ENCODE measurements around the gene HP. TPM values are rescaled to one million over a fixed set of nuclear protein-coding genes. Genes with fewer than 3 reads are reported as not detected.

HP gene
- total RNA-seq, 4 donors from 2014 or later: 1.1 to 6.1 (median 1.3) TPM; not detected in 1

GRCh38 chr16:72018470-72018869, 35.8 kb upstream of the HP start:
- 94% methylated on average over 9 of the region's 9 CpGs for WGBS
- no peak overlapping the region for H3K4me3 ChIP-seq
- intact Hi-C loops (cut with DNase I): no loop called here
- peaks cover 4 to 88% (median 64%) of the 10 kb centered on the region in 4 donors for H3K36me3 ChIP-seq
- no peaks in the 10 kb centered on the region for H3K27me3 ChIP-seq
- no peak overlapping the region for H3K27ac ChIP-seq (replicated peaks in 1 of 4)
- DNase-seq (ENCODE audit: extremely low spot score): no peak
- TF ChIP-seq POLR2AphosphoS5 (IDR thresholded peaks at IDR 0.05): no peak
- no peak for TF ChIP-seq POLR2A (IDR thresholded peaks at IDR 0.05; ENCODE audit: low read depth)
- no peak for TF ChIP-seq EP300 (IDR thresholded peaks at IDR 0.05)
- no peak for TF ChIP-seq CTCF (IDR thresholded peaks at IDR 0.05)
- H3K9me3 ChIP-seq: no peaks in the 10 kb centered on the region
- H3K4me1 ChIP-seq: peaks cover 0 to 12% (median 0%) of the 10 kb centered on the region in 4 donors

- Histone ChIP-seq H3K27me3 (no peaks in the 10 kb centered on the region), H3K36me3 (peaks cover 10 to 98% (median 78%) of the 10 kb centered on the region in 4 donors), H3K9me3 (no peaks in the 10 kb centered on the region), H3K4me3 (no peak overlapping the region), H3K4me1 (no peaks in the 10 kb centered on the region), H3K27ac (replicated peaks in 1 of 4) (no peak overlapping the region)
- intact Hi-C loops (cut with DNase I): no loop called here
- no peak for DNase-seq (ENCODE audit: extremely low spot score)
- TF ChIP-seq CTCF (IDR thresholded peaks at IDR 0.05): peak in 1 of 3 experiments; percentile 19
- TF ChIP-seq EP300 (IDR thresholded peaks at IDR 0.05): no peak
- whole genome bisulfite sequencing: 76% methylated on average over 14 of the region's 15 CpGs
Observed at GRCh38 chr16:72021043-72021442, 33.3 kb upstream of the HP start.

- Histone ChIP-seq H3K4me1 (no peaks in the 10 kb centered on the region), H3K36me3 (peaks cover 11 to 96% (median 78%) of the 10 kb centered on the region in 4 donors), H3K27me3 (no peaks in the 10 kb centered on the region), H3K27ac (replicated peaks in 1 of 4) (no peak overlapping the region), H3K9me3 (no peaks in the 10 kb centered on the region), H3K4me3 (no peak overlapping the region)
- no peak for TF ChIP-seq EP300 (IDR thresholded peaks at IDR 0.05)
- no peak for TF ChIP-seq POLR2A (IDR thresholded peaks at IDR 0.05; ENCODE audit: low read depth)
- TF ChIP-seq CTCF (IDR thresholded peaks at IDR 0.05): no peak
- TF ChIP-seq POLR2AphosphoS5 (IDR thresholded peaks at IDR 0.05): no peak
- intact Hi-C loops (cut with DNase I): no loop called here
- 96% methylated on average over 13 of the region's 13 CpGs for WGBS
- no peak for DNase-seq (ENCODE audit: extremely low spot score)
Observed at GRCh38 chr16:72022127-72022526, 32.2 kb upstream of the HP start.

GRCh38 chr16:72023962-72024361, 30.3 kb upstream of the HP start:
- Histone ChIP-seq H3K4me3 (no peak overlapping the region), H3K27ac (replicated peaks in 1 of 4) (no peak overlapping the region), H3K27me3 (no peaks in the 10 kb centered on the region), H3K9me3 (no peaks in the 10 kb centered on the region), H3K36me3 (peaks cover 18 to 92% (median 76%) of the 10 kb centered on the region in 4 donors), H3K4me1 (no peaks in the 10 kb centered on the region)
- DNase-seq (ENCODE audit: extremely low spot score): no peak
- intact Hi-C loops (cut with DNase I): no loop called here
- 95% methylated on average over 10 of the region's 10 CpGs for WGBS
- TF ChIP-seq EP300 (IDR thresholded peaks at IDR 0.05) (no peak), POLR2A (IDR thresholded peaks at IDR 0.05; ENCODE audit: low read depth) (no peak), POLR2AphosphoS5 (IDR thresholded peaks at IDR 0.05) (no peak), CTCF (IDR thresholded peaks at IDR 0.05) (no peak)

- Histone ChIP-seq H3K4me3 (no peak overlapping the region), H3K9me3 (no peaks in the 10 kb centered on the region), H3K36me3 (peaks cover 15 to 85% (median 72%) of the 10 kb centered on the region in 4 donors), H3K27ac (replicated peaks in 1 of 4) (no peak overlapping the region), H3K4me1 (no peaks in the 10 kb centered on the region), H3K27me3 (no peaks in the 10 kb centered on the region)
- WGBS: 74% methylated on average over 6 of the region's 6 CpGs
- intact Hi-C loops (cut with DNase I): no loop called here
- no peak for DNase-seq (ENCODE audit: extremely low spot score)
- TF ChIP-seq CTCF (IDR thresholded peaks at IDR 0.05) (no peak), EP300 (IDR thresholded peaks at IDR 0.05) (no peak), POLR2AphosphoS5 (IDR thresholded peaks at IDR 0.05) (no peak), POLR2A (IDR thresholded peaks at IDR 0.05; ENCODE audit: low read depth) (no peak)
Observed at GRCh38 chr16:72024862-72025382, 29.4 kb upstream of the HP start.

Measured in esophagus muscularis mucosa (tissue), 4 donors.